GM19397 (cell line): ENCODE results near the gene DNM1L.

ENCODE experiments used
- ATAC-seq: cut with Tn5 transposase; IDR thresholded peaks from one replicate; pipeline ENCODE4 v1.9.1; 2021; ENCODE audit warnings: mild to moderate bottlenecking, moderate library complexity; ENCODE audit not compliant: unreplicated experiment

Gene DNM1L

GRCh38 chr12:32755654-32756475 lies 76.8 kb downstream of the DNM1L start, which contains the start of gene YARS2:
Gene YARS2 (minus strand): TSS chr12:32755897. CDS start chr12:32755874, 23 bp downstream.
- ATAC-seq, result peak; percentile 92

- no peak for ATAC-seq
Observed at GRCh38 chr12:32756476-32757066, 77.5 kb downstream of the DNM1L start.

- ATAC-seq, result no peak
Observed at GRCh38 chr12:32757157-32757556, 78.1 kb downstream of the DNM1L start.

GRCh38 chr12:32761716-32762115 lies 82.6 kb downstream of the DNM1L start:
- ATAC-seq, result no peak

- ATAC-seq, result no peak
Observed at GRCh38 chr12:32765906-32766305, 86.8 kb downstream of the DNM1L start.

GRCh38 chr12:32768518-32768917 lies 89.4 kb downstream of the DNM1L start:
- ATAC-seq, result no peak

GRCh38 chr12:32770141-32770540 lies 91.0 kb downstream of the DNM1L start:
- no peak for ATAC-seq

GRCh38 chr12:32773691-32774090 lies 94.6 kb downstream of the DNM1L start:
- ATAC-seq, result no peak

- ATAC-seq, result no peak
Observed at GRCh38 chr12:32776258-32776657, 97.2 kb downstream of the DNM1L start.

- no peak for ATAC-seq
Observed at GRCh38 chr12:32777159-32777558, 98.1 kb downstream of the DNM1L start.

- ATAC-seq, result no peak
Observed at GRCh38 chr12:32777691-32778175, 98.6 kb downstream of the DNM1L start.

GRCh38 chr12:32780071-32780470 lies 101.0 kb downstream of the DNM1L start:
- no peak for ATAC-seq

GRCh38 chr12:32783029-32783428 lies 103.9 kb downstream of the DNM1L start:
- ATAC-seq, result no peak

- ATAC-seq, result no peak
Observed at GRCh38 chr12:32785557-32785956, 106.5 kb downstream of the DNM1L start.

GRCh38 chr12:32788405-32788804 lies 109.3 kb downstream of the DNM1L start:
- no peak for ATAC-seq

GRCh38 chr12:32789446-32789845 lies 110.3 kb downstream of the DNM1L start:
- no peak for ATAC-seq

GRCh38 chr12:32789916-32790315 lies 110.8 kb downstream of the DNM1L start:
- ATAC-seq, result no peak

GRCh38 chr12:32794281-32794680 lies 115.2 kb downstream of the DNM1L start:
- ATAC-seq, result no peak
